Measurements from ENCODE around the gene GNL1. TPM values are rescaled to one million over a fixed set of nuclear protein-coding genes. Genes with fewer than 3 reads are reported as not detected.

The GNL1 gene
- total and polyA plus RNA-seq, 10 of the 15 experiments (the other 5 are each of a cell fraction or from before 2014, with no cell fraction given) = 0.18 to 64.5 (median 45.5) TPM

DNA sequence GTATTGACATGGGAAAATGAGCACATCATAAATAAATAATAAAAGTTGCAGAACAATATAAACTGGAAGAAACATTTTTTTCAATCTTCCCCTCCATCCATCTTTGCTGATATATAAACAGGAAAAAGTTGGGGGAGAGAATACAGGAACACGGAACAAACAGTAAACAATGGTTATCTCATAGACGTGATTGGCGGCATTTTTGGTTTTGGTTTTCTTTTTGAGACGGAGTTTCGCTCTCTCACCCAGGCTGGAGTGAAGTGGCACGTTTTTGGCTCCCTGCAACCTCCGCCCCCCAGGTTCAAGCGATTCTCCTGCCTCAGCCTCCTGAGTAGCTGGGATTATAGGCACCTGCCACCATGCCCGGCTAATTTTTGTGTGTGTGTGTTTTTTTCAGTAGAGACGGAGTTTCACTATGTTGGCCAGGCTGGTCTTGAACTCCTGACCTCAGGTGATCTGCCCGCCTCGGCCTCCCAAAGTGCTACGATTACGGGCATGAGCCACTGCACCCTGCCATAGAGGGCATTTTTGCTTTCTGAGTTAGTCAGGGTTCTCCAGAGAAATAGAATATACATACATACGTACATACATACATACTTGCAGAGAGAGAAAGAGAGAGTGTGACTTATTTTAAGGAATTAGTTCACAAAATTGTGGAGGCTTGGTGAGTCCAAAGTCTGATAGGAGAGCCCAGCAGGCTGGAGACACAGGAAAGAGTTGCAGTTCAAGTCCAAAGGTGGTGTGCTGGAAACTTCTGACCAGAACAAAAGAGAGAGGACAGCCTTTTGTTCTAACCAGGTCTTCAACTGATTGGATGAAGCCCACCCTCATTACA lies 22.6 kb downstream of the GNL1 start (continued):
- TF ChIP-seq, protein P1, sequence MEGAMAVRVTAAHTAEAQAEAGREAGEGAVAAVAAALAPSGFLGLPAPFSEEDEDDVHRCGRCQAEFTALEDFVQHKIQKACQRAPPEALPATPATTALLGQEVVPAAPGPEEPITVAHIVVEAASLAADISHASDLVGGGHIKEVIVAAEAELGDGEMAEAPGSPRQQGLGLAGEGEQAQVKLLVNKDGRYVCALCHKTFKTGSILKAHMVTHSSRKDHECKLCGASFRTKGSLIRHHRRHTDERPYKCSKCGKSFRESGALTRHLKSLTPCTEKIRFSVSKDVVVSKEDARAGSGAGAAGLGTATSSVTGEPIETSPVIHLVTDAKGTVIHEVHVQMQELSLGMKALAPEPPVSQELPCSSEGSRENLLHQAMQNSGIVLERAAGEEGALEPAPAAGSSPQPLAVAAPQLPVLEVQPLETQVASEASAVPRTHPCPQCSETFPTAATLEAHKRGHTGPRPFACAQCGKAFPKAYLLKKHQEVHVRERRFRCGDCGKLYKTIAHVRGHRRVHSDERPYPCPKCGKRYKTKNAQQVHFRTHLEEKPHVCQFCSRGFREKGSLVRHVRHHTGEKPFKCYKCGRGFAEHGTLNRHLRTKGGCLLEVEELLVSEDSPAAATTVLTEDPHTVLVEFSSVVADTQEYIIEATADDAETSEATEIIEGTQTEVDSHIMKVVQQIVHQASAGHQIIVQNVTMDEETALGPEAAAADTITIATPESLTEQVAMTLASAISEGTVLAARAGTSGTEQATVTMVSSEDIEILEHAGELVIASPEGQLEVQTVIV (IDR thresholded peaks at IDR 0.05; ENCODE audit: borderline replicate concordance, partially characterized antibody) = no peak
- TF ChIP-seq RB1 (IDR thresholded peaks at IDR 0.05; ENCODE audit: borderline replicate concordance) (no peak), JUND (IDR thresholded peaks at IDR 0.05; ENCODE audit: low read depth, low read length) (no peak), ZNF207 (IDR thresholded peaks at IDR 0.05; ENCODE audit: borderline replicate concordance) (no peak), SREBF1 (IDR thresholded peaks at IDR 0.05; ENCODE audit: low read length) (no peak), E2F4 (IDR thresholded peaks at IDR 0.05; ENCODE audit: low read depth, low read length) (no peak), ZBTB40 (IDR thresholded peaks at IDR 0.05; ENCODE audit: borderline replicate concordance) (no peak; the same call in 1 of the 2 replicates), NFYB (IDR thresholded peaks at IDR 0.05; ENCODE audit: insufficient read depth, low read depth, low read length) (peak; percentile 49; the same call in 1 of the 2 replicates), PML (IDR thresholded peaks at IDR 0.05; ENCODE audit: low read length) (no peak), POLR2A (IDR thresholded peaks at IDR 0.05; ENCODE audit: low read depth, low read length) (no peak), MEF2B (IDR thresholded peaks at IDR 0.05; ENCODE audit: partially characterized antibody, poor library complexity, severe bottlenecking) (no peak)
- TF ChIP-seq, protein P2, sequence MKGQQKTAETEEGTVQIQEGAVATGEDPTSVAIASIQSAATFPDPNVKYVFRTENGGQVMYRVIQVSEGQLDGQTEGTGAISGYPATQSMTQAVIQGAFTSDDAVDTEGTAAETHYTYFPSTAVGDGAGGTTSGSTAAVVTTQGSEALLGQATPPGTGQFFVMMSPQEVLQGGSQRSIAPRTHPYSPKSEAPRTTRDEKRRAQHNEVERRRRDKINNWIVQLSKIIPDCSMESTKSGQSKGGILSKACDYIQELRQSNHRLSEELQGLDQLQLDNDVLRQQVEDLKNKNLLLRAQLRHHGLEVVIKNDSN (IDR thresholded peaks at IDR 0.05; ENCODE audit: borderline replicate concordance, extremely low read length, insufficient read depth, low read depth, low read length) = no peak

All from GM12878 (cell line).